IPS DF 19.7 (cell line): Measurements from ENCODE around the gene POLR1B.
"Not testable (repeated sequence)": the region's sequence is repeated elsewhere in the genome, so short reads cannot be mapped to it uniquely, and the experiment has no call there.

Experiments
- DNase-seq: peaks from one replicate; pipeline ENCODE4 v3.0.0-alpha.2; 2013; ENCODE audit warnings: low read depth, low spot score

Gene POLR1B

DNA sequence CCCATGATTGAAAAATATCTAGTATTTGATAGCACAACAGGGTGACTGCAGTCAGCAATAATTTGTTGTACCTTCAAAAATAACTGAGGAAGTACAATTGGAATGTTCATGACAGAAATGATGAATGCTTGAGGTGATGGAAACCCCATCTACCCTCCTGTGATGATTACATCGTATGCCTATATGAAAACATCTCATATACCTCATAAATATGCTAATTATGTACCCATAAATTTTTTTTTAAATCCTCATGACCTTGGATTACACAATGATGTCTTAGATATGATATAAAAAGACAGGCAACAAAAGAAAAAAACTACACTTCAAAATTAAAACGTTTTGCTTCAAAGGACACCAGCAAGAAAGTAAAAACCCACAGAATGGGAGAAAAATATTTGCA, 1.4 kb upstream of the POLR1B start:
- DNase-seq = no peak

DNA sequence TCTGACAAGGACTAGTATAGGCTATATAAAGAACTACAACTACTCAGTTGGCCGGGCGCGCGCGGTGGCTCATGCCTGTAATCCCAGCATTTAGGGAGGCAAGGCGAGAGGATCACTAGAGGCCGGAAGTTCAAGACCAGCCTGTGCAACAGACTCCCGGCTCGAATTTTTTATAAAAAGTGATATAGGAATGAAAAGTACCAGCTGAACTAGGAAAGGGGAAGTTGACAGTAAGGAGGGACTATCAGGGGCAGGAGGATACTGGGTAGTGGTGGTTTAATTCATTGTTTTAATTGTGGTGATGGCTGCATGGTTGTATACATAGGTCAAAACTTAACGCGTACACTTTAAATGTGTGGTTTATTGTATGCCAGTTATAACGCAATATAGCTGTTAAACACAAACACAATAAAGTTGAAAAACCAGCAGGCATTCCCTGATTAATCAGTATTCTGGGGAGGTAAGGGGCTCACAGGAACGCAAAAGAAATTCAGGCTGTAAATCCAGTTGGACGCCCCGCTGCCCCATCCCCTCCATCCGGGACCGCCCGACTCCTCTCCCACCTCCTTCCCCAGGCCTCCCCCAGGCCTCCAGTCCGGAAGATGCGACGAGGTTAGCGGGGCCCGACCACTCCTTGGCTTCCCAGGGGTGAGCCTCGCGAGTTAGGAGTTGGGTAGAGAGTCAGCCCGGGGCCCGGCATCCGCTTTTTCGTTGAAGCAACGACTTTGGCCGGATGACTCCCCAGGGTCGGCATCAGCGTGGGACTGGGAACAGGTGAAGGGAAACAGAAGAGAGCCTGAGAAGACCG, 746 bp upstream of the POLR1B start:
- DNase-seq = peak; percentile 28

DNA sequence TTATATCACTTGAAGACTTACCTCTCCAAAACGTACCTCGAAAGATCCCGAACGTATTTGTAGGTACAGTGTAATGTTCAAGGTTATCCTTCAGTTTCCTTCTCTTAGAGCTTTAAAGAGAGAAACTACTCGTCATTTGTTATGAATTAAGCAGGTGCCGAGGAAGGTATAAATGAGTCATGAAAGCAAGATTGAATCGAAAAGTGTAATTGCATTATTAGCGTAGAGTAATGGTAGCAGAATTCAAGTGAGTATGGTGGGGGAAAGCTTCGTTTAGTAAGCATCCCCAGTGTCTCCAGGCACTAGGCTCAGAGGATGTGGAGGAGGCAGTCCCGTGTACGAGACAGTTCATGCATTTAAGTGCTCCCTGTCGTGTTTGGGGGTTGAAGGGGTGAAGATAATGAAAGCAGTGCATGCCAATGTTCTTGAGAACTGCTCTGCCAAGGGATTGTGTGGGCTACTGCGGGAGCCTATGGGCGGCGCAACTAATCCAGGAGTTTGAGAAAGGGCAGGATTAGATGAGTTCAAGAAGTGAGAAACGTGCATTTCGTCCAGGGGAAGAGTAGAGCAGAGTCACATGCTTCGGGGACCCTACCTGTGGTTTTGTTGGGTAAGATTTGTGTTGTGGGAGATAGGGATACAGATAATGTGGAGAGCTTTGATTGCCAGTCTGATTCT, 858 bp downstream of the POLR1B start:
- DNase-seq = no peak

DNA sequence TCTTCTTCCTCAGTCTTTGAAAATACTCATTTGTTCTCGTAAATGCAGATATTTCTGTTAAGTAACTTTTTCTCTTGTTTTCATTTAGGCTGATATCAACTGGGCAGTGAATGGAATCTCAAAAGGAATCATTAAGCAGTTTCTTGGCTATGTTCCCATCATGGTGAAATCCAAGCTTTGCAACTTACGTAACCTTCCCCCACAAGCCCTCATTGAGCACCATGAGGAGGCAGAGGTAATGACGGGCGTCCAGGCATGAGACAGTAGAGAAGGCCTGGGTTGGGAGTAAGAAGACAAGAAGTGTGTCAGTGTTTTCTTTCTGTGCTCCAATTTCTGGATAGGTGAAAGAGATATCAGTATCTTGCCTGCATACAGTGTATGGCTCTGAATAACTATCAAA, 5.1 kb downstream of the POLR1B start:
- no peak for DNase-seq

DNA sequence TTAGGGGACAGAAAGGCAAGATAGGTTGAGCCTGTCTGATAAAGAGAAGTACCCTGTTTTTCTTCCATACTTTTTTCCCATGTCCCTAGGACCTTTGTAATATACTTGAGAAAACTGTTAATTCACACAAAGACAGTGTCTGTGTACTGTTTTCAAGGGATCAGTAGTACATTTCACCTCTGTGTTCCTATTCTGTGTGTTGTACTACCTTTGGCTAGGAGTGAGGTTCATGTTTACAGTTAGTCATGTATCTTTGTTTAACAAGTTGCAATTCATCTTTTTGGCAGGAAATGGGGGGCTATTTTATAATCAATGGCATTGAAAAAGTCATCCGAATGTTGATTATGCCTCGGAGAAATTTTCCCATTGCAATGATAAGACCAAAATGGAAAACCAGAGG, 6.7 kb downstream of the POLR1B start:
- no peak for DNase-seq

DNA sequence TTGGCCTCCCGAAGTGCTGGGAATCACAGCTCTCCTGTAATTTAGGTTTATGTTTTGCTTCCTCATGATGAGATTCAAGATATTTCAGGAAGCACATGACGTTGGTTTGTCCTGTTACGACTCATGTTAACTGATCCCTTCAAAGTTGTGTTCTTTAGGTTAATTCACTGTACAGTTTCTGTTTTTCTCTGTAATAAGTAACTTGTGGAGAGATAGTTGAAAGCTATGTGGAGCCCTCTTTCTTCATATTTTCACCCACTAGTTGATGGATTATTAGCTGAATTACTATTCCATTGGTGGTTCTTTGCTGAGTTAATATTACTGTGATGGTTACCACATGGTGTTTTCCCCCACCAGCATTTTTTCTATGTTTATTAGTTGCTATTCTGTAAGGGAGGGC, 23.8 kb downstream of the POLR1B start:
- no peak for DNase-seq

DNA sequence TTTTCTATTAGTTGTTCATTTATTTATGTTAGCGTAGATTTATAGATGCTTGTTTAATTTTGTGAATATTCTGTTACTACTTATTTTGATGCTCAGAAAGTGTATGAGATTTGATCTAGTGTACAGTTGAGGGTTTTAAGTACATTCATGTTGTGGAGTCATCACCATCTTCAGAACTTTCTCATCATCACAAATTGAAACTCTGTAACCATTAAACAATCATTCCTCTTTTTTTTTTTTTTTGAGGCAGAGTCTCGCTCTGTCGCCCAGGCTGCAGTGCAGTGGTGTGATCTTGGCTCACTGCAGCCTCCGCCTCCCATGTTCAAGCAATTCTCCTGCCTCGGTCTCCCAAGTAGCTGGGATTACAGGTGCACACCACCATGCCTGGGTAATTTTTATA, 24.2 kb downstream of the POLR1B start:
- not testable (repeated sequence) for DNase-seq

DNA sequence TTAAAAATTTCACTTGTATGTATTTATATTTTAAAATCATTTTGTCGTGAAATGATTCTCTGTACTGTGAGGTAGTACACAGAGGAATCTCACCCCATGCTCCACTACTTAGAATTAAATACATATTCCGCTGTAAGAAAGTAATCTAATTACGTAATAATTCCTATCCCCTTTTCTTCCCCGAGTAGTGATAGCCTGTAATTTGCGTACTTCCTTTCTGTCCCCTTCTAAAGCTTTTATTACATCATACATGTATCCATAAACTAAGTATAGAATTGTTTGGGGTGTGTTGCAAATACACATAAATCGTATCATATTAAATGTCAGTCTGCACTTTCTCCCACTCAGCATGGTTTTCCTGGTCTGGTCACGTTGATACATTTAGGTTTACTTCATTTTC, 29.7 kb downstream of the POLR1B start:
- DNase-seq = no peak

DNA sequence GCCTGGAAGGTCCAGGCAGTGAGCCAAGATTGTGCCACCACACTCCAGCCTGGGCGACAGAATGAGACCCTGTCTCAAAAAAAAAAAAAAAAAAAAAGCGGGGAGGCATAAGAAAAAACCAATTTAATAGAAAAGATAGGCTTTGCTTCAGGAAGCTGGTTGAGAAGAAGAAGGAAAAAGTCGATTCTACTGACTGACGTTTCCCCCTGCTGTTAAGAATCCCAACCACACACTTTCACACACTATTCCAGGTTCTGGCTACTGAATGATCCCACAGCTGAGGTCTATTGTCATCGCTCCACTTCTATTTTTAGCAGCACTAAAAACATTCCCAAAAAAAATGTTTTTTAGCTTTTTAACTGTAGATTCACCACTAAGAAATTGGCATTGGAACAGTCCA, 35.5 kb downstream of the POLR1B start:
- no peak for DNase-seq

DNA sequence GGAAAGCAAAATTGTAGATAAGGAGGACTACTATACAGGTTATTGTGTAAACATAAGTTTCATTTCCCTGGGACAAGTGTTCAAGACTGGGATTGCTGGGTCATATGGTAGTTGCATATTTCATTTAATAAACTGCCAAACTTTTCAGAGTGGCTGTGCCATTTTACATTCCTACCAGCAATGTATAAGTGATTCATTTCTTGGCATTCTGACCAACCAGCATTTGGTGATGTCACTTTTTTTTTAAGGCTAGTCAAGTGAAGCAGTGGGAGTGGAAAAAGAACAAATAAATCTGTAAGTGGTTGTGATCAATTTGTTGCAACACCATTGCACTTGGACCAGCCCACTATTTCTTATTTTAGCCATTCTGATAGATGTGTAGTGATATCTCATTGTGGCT, 37.0 kb downstream of the POLR1B start:
- no peak for DNase-seq

DNA sequence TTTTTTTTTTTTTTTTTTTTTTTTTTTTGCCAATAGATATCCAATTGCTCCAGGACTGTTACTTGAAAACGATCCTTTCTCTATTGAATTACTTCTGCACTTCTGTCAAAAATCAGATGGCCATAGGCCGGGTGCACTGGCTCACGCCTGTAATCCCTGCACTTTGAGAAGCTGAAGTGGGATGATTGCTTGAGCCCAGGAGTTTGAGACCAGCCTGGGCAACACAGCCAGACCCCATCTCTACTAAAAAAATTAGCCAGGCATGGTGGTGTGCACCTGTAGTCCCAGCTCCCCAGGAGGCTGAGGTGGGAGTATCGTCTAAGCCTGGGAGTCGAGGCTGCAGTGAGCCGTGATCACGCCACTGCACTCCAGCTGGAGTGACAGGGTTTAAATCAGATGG, 37.8 kb downstream of the POLR1B start:
- DNase-seq = no peak

DNA sequence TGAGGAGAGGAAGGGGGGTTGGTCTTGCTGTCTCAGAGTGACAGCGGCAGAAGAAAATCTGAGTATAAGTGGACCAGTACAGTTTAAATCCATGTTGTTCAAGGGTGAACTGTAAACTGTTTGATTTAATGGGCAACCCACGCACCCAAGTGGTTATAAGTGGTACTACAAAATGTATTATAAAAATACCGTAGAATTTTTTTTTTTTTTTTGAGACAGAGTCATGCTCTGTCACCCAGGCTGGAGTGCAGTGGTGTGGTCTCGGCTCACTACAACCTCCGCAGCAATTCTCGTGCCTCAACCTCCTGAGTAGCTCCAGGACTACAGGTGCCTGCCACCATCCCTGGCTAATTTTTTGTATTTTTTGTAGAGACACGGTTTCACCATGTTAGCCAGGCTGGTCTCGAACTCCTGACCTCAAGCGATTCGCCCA, 40.1 kb downstream of the POLR1B start:
- DNase-seq = no peak

DNA sequence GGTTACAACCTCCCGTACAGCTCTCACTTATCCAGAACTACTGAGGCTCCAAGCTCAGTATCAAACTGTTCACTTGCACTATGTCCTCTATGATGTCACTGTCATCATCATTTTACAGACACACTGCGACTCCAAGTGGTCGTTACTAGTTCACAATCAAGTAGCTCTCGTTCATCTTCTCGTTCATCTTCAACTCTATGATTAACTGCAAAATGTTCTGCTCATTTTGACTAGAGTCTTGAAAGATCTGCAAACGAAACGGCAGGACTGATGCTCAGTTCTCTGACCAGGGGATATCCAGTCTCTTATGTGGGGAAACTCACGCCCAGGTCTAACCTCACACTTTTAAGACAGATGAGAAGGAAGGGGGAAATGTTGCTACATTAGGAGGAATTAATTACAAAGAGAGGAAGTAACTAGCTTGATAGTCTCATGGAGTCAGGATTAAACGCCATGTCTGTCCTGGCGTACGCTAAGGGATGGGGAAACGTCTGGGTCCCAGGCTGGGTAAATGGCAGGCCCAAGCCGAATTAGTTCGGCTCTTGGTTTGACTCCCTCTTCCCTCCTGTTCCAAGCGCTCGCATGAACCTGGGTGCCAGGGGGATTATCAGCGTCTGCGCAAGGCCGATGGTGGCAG, 41.4 kb downstream of the POLR1B start:
- DNase-seq = no peak

DNA sequence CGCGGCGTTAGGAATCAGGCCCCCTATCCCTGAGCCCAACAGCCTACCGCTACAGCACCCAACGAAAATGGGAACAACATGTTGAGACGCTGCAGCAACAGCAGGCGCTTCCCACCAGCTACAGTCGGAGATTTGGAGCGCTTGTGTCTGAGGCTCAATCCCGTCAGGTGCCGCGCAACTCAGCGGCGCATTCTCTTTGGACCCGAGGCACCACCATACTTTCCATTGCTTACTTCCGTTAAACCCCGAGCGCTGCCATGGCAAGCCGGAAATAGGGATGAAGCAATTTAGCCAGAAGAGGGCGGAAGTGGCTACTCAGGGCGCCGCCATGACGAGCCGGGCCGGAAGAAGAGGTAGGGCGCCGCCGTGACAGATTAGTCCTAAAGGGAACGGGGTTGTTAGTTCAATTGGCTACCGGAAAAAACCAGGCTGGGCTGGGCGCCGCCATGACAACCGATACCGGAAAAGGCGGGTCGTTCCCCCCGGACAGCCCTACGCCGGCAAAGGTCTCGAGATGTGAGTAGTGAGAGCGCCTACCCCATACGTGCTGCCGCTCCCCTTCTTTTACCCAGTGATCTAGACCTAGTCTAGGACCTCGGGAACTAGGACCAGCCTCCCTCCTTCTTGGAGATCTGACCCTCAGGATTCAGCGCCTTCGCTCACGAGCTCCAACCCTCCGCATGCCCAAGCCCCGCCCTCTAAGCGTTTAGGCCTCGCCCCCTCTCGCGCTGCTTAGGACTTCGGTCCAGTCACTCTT, 42.0 kb downstream of the POLR1B start, which contains the start of gene CHCHD5:
TSS of gene CHCHD5 (plus strand) at position 476 of the 757 bp plus-strand sequence. CDS start at position 515, 39 bp downstream.
- DNase-seq = peak; percentile 88

DNA sequence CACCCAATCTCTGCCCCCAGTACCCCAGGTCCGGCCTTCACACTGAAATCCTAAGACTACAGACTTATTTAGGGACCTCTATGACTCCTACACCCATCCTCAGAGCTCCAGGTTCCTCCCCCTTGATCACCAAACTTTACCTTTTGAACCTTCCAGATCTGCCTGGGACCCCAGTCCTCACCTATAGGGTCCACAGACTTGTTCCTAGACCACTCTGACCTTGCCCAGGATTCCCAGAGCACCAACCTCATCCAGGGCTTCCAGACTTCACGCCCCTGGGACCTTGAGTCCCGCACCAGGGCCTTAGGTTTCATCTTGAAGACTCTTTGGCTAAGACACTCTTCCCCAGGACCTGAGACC, 42.6 kb downstream of the POLR1B start:
- DNase-seq = no peak

DNA sequence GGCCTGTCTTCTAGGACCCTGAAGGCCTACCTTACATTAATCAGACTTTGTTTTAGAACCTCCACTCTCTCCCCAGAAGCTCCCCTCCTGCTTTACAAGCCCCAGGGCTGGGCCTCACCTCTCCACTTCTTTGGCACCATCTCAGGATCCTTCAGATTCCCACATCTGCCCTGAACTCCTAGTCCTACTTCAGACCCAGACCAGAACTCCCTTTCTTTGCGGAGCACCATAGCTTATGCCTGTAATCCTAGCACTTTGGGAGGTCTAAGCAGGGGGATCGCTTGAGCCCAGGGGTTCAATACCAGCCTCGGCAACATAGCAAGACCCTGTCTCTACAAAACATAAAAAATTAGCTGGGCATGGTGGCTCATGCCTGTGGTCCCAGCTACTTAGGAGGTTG, 43.1 kb downstream of the POLR1B start:
- DNase-seq = no peak

DNA sequence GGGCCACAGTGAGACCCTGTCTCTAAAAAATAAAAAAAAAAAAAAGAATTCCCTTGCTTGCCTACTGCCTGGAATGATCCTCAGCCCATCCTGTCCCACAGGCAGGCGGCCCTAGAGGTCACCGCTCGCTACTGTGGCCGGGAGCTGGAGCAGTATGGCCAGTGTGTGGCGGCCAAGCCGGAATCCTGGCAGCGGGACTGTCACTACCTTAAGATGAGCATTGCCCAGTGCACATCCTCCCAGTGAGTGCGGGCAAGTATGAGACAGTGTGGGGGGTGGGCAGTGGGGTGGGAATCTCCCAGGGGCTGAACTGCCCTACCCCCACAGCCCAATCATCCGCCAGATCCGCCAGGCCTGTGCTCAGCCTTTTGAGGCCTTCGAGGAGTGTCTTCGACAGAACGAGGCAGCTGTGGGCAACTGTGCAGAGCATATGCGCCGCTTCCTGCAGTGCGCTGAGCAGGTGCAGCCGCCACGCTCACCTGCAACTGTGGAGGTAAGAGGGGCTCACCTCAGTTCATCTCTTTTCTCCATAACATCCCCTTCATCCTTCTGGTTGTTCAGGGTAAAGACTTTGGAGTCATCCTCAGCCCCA, 43.7 kb downstream of the POLR1B start:
- DNase-seq = no peak

DNA sequence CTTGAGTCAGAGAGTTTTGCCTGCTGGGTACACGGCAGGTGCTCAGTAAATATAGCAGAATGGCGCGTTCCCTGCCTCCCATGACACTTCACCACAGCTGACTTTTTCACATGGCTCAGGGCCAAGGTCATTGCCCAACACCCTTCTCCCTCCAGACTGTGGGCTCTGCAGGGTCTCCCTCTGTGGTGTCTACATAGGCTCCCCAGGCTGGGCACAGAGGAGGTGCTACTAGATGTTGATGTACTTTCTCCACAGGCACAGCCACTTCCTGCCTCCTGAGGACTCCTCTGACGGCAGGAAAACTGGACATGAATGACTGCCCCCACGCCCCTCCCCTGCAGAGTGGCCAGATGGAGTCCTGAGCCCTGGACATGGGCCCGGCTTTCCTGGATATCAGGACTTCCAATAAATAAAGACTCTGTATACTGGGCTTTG, 46.4 kb downstream of the POLR1B start:
- no peak for DNase-seq

DNA sequence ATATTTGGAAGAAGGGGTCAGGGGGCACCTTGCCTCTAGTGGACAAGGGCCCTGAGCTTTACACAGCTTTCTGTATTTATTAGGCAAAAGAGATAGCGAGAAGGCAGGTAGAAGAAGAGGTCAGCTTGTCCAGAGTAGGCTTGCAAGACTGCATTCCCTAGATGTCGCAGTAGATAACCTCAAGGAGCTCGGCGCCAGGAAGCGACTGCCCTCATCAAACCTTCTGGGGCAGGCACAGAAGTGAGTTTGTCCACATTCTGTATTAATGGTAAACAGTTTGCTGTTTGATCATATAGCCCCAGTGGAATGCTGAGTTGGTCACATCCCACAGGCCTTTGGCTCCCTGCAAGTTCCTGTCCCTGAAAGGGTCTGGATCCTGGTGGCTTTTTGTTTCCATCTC, 49.1 kb downstream of the POLR1B start:
- no peak for DNase-seq

DNA sequence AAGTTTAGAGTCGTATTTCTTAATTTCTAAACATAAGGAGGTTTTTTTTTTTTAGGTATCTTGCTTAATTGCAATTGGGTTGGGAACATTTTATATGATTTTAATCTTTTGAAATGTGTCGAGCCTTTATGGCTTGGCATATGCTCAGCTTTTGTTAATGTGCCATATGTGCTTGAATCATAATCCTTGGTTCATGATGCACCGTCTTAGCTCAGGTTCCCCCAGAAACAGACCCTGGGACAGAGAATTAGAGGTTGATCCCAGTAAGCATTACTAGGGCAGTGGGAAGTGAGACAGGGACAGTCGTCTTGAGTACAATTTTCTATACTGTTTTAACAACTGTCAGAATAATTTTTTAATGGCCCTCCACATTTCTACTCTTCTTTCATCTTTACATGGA, 51.5 kb downstream of the POLR1B start:
- no peak for DNase-seq

DNA sequence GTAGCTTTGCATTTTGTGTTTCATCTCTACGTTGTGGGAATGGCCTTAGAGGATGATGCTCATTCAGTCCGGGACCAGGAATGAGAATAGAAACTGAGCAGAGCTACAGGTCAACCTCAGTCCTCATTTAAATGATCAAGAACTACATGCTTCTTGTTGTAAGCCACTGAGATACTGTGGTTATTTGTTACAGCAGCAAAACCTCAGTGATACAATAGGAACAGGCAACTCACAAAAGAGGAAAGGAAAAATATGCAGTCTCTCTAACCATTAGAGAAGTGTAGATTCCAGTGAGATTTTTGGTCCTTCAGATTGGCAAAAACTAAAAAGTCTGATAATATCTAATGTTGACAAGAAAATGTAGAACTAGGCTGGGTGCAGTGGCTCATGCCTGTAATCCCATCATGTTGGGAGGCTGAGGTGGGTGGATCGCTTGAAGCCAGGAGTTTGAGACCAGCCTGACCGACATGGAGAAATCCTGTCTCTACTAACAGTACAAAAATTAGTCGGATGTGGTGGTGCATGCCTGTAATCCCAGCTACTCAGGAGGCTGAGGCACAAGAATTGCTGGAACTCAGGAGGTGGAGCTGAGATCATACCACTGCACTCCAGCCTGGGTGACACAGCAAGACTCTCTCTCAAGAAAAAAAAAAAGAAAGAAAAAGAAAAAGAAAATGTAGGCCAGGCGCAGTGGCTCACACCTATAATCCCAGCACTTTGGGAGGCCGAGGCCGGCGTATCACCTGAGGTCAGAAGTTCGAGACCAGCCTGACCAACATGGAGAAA, 55.5 kb downstream of the POLR1B start:
- DNase-seq = no peak
